Mesothelial cell of epicardium (in vitro differentiated cells): ENCODE data around the gene RBPJL. TPM values are rescaled to one million over a fixed set of nuclear protein-coding genes. Genes with fewer than 3 reads are reported as not detected.

Source experiments
- DNase-seq, 2 experiments: peaks; one replicate each; pipeline ENCODE4 v3.0.0; 2021; ENCODE audit warnings: low spot score in 2 of 2; ENCODE audit not compliant: unreplicated experiment in 2 of 2
- H3K27ac Mint-ChIP-seq: 2 replicates; pipeline ENCODE4 v1.8.0; 2021; ENCODE audit warnings: mixed read lengths
- H3K27me3 Mint-ChIP-seq: 2 replicates; pipeline ENCODE4 v1.8.0; 2021; ENCODE audit warnings: low read depth, mixed read lengths
- H3K36me3 Mint-ChIP-seq: 2 replicates; pipeline ENCODE4 v1.8.0; 2021; ENCODE audit warnings: mixed read lengths
- H3K4me1 Mint-ChIP-seq: 2 replicates; pipeline ENCODE4 v1.8.0; 2021; ENCODE audit warnings: mixed read lengths
- H3K4me3 Mint-ChIP-seq: 2 replicates; pipeline ENCODE4 v1.8.0; 2021; ENCODE audit warnings: mild to moderate bottlenecking, moderate library complexity, mixed read lengths
- H3K9me3 Mint-ChIP-seq: 2 replicates; pipeline ENCODE4 v1.8.0; 2021; ENCODE audit warnings: mixed read lengths
- CTCF ChIP-seq: fragments of 200-600 bp; sonication (generic); IDR thresholded peaks from one replicate; pipeline ENCODE4 v1.5.0; 2021; ENCODE audit warnings: antibody characterized with exemption; ENCODE audit not compliant: unreplicated experiment
- total RNA-seq: library from RNA; stranded (reverse); gene quantifications from 3 replicates; pipeline ENCODE4 v1.2.1, GENCODE V29; 2021

The RBPJL gene
- total RNA-seq, 1 donor from 2014 or later: not detected

DNA sequence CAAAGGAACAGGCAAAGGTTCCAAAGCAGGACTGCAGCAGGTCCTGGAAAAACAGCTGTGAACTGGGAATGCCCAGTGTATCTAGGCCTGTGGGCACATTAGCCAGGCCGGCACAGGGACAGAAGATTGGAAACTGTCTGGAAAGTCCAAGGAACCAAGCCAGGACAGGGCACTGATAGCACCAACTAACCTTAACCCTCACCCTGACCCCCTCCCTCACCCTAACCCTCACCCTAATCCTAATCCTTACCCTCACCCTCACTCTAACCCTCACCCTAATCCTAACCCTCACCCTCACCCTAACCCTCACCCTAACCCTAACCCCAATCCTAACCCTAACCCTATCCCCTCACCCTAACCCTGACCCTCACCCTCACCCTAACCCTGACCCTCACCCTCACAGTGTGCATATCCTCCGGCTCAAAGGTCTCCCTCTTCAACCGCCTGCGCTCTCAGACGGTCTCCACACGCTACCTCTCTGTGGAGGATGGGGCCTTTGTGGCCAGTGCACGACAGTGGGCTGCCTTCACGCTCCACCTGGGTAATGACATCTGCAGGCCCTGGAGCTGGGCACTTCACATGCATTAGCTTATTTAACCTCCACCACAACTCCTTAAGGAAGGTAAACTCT is 6.5 kb downstream of the RBPJL start:
- DNase-seq: no peak
- Mint-ChIP-seq H3K4me1 (no peaks in the 10 kb centered on the region), H3K4me3 (no peak overlapping the region), H3K27ac (no peak overlapping the region), H3K27me3 (peaks cover 23% of the 10 kb centered on the region), H3K36me3 (no peaks in the 10 kb centered on the region), H3K9me3 (no peaks in the 10 kb centered on the region)
- TF ChIP-seq CTCF: no peak

GRCh38 chr20:45313943-45314342 is 7.3 kb downstream of the RBPJL start:
- Mint-ChIP-seq H3K27ac (no peak overlapping the region), H3K9me3 (no peaks in the 10 kb centered on the region), H3K4me1 (no peaks in the 10 kb centered on the region), H3K4me3 (no peak overlapping the region), H3K27me3 (peaks cover 23% of the 10 kb centered on the region), H3K36me3 (no peaks in the 10 kb centered on the region)
- TF ChIP-seq CTCF: no peak
- no peak for DNase-seq

DNA sequence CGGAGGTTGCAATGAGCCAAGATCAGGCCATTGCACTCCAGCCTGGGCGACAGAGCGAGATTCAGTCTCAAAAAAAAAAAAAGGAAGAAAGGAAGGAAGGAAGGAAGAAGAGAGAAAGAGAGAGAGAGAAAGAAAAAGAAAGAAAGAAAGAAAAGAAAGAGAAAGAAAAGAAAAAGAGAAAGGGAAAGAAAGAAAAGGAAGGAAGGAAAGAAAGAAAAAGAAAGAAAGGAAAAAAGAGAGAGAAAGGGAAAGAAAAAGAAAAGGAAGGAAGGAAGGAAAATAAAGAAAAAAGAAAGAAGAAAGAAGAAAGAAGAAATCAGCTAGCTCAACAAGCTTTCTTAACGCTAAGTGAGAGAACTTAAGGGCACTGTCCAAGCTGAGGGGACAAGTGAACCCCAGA is 9.0 kb downstream of the RBPJL start:
- Mint-ChIP-seq H3K27ac (no peak overlapping the region), H3K27me3 (peaks cover 18% of the 10 kb centered on the region), H3K4me1 (no peaks in the 10 kb centered on the region), H3K9me3 (no peaks in the 10 kb centered on the region), H3K36me3 (no peaks in the 10 kb centered on the region), H3K4me3 (no peak overlapping the region)
- DNase-seq: no peak
- no peak for TF ChIP-seq CTCF

- no peak for TF ChIP-seq CTCF
- no peak overlapping the region for H3K27ac Mint-ChIP-seq
- DNase-seq: no peak
- no peaks in the 10 kb centered on the region for H3K36me3 Mint-ChIP-seq
- peaks cover 13% of the 10 kb centered on the region for H3K27me3 Mint-ChIP-seq
- no peak overlapping the region for H3K4me3 Mint-ChIP-seq
- H3K9me3 Mint-ChIP-seq: no peaks in the 10 kb centered on the region
- no peaks in the 10 kb centered on the region for H3K4me1 Mint-ChIP-seq
Observed at GRCh38 chr20:45316150-45317080, 9.8 kb downstream of the RBPJL start.

DNA sequence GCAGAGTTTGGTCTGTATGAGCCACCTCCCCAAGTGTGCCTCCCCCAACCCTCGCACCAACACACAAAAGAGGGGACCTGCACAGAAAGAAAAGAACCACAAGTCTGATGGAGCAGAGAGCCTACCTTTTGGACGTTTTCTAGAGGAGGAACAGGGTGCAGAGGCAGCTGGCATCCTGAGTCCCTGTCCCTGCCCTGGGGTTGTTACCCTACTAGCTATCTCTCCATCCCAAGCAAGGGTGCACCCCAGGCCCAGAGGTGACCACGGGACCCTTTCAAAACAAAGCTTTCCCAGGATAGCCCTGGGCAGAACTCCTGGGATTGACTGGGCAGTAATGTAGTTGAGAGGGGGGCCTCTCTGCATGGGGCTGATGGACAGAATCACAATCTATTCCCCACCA is 11.2 kb downstream of the RBPJL start:
- Mint-ChIP-seq H3K27ac (no peak overlapping the region), H3K4me1 (no peaks in the 10 kb centered on the region), H3K9me3 (no peaks in the 10 kb centered on the region), H3K4me3 (no peak overlapping the region), H3K27me3 (peaks cover 7% of the 10 kb centered on the region), H3K36me3 (no peaks in the 10 kb centered on the region)
- no peak for DNase-seq
- TF ChIP-seq CTCF: no peak
